ENCODE results near the gene CMPK2.

DNA sequence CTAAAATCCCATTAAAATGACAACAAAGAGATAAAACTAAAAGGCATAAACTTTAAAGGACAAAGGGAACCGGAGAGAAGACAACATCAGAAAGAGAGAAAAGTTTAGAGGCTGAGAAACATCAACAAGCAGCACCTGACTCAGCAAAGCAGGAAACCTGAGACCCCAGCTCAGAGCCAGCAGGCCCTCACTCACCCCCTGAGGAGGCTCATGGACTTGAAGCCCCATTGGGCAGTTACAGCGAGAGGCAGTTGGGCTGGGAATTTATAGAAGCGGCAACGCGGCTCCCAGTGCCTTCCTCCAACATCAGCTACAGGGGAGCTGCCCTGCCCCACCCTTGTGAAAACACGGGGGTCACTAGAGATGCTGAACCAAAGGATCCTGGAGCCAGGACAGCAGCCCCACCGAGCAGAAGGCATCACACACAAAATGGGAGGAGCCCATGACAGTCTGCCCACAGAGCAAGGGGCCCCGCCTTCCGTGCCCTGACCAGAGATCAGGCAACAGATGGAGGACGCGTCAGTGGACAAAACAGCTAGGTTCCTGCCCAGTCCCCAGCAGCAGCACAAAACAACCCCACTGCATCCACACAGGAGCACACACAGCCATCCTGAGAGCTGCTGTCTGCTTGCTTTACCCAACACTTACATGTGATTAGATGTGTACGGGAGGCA, 52.7 kb downstream of the CMPK2 start:
- TF ChIP-seq, protein P1, sequence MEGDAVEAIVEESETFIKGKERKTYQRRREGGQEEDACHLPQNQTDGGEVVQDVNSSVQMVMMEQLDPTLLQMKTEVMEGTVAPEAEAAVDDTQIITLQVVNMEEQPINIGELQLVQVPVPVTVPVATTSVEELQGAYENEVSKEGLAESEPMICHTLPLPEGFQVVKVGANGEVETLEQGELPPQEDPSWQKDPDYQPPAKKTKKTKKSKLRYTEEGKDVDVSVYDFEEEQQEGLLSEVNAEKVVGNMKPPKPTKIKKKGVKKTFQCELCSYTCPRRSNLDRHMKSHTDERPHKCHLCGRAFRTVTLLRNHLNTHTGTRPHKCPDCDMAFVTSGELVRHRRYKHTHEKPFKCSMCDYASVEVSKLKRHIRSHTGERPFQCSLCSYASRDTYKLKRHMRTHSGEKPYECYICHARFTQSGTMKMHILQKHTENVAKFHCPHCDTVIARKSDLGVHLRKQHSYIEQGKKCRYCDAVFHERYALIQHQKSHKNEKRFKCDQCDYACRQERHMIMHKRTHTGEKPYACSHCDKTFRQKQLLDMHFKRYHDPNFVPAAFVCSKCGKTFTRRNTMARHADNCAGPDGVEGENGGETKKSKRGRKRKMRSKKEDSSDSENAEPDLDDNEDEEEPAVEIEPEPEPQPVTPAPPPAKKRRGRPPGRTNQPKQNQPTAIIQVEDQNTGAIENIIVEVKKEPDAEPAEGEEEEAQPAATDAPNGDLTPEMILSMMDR (IDR thresholded peaks at IDR 0.05), result no peak
- TF ChIP-seq POLR2A (IDR thresholded peaks at IDR 0.05), result no peak
